ENCODE results near the gene IVNS1ABP. TPM values are rescaled to one million over a fixed set of nuclear protein-coding genes. Genes with fewer than 3 reads are reported as not detected.

The IVNS1ABP gene
- total and polyA plus RNA-seq, 10 of the 15 experiments (the other 5 are each of a cell fraction or from before 2014, with no cell fraction given): 19.2 to 154 (median 43.9) TPM

- Histone ChIP-seq H2AFZ (ENCODE audit: control insufficient read depth, low read depth, low read length) (no peak overlapping the region), H4K20me1 (ENCODE audit: control insufficient read depth, insufficient read depth) (no peaks in the 10 kb centered on the region), H3K4me2 (ENCODE audit: control insufficient read depth, insufficient read depth) (no peak overlapping the region), H3K27ac (ENCODE audit: control insufficient read depth, insufficient read depth) (no peak overlapping the region), H3K36me3 (ENCODE audit: control insufficient read depth in 2 of 2, insufficient read depth in 2 of 2, low read length in 1 of 2) (no peaks in the 10 kb centered on the region), H3K9ac (ENCODE audit: control insufficient read depth, insufficient read depth, low read length) (no peak overlapping the region), H3K4me3 (no peak overlapping the region), H3K27me3 (replicated peaks in 1 of 2; ENCODE audit: control insufficient read depth in 2 of 2, insufficient read depth in 2 of 2, low read length in 1 of 2) (no peaks in the 10 kb centered on the region), H3K79me2 (ENCODE audit: control insufficient read depth, insufficient read depth, low read length) (no peaks in the 10 kb centered on the region), H3K4me1 (ENCODE audit: control insufficient read depth, insufficient read depth, low read length) (no peaks in the 10 kb centered on the region), H3K9me3 (replicated peaks; ENCODE audit: control insufficient read depth, insufficient read depth, low read length) (no peaks in the 10 kb centered on the region)
- POLR2A ChIA-PET: interaction anchor here (0.7 kb wide), 1 partner anchor 91 kb away, joined by 3 read pairs; no protein-coding TSS in a partner anchor
- in situ Hi-C loops (cut with MboI): no loop called here
- no peak for DNase-seq (ENCODE audit: low read depth, low spot score)
- BruUV-seq (replicated peaks): no TSS peak
- no peak for FAIRE-seq
- CTCF ChIA-PET: interaction anchor here (1.4 kb wide), 1 partner anchor 396 kb away, joined by 3 read pairs; no protein-coding TSS in a partner anchor
- SMC1A ChIA-PET (ENCODE audit: uncharacterized antibody, unreplicated experiment): no interaction called here
- no peak for TF ChIP-seq TCF12 (IDR thresholded peaks at IDR 0.05; ENCODE audit: low read depth, low read length)
- TF ChIP-seq RELB (IDR thresholded peaks at IDR 0.05; ENCODE audit: low read depth): no peak
- no peak for TF ChIP-seq MXI1 (IDR thresholded peaks at IDR 0.05; ENCODE audit: low read depth, low read length)
- no peak for TF ChIP-seq BCL3 (IDR thresholded peaks at IDR 0.05; ENCODE audit: borderline replicate concordance, insufficient read depth, low read depth, low read length, poor library complexity, severe bottlenecking)
- no peak for TF ChIP-seq TAF1 (IDR thresholded peaks at IDR 0.05; ENCODE audit: borderline replicate concordance, low read depth, low read length)
- no peak for TF ChIP-seq MEF2A (IDR thresholded peaks at IDR 0.05; ENCODE audit: insufficient read depth, low read depth, low read length)
- no peak for TF ChIP-seq BCL11A (IDR thresholded peaks at IDR 0.05; ENCODE audit: low read depth, low read length)
- TF ChIP-seq PKNOX1 (IDR thresholded peaks at IDR 0.05): no peak
- no peak for TF ChIP-seq ZBTB4 (CRISPR knock-in tag; IDR thresholded peaks at IDR 0.05)
- no peak for TF ChIP-seq CBX3 (IDR thresholded peaks at IDR 0.05; ENCODE audit: borderline replicate concordance, low read depth)
- no peak for TF ChIP-seq ZNF207 (IDR thresholded peaks at IDR 0.05; ENCODE audit: borderline replicate concordance)
- no peak for TF ChIP-seq RUNX3 (IDR thresholded peaks at IDR 0.05; ENCODE audit: low read length)
- no peak for TF ChIP-seq USF2 (IDR thresholded peaks at IDR 0.05; ENCODE audit: borderline replicate concordance, low read depth, low read length)
- no peak for TF ChIP-seq EP300 (IDR thresholded peaks at IDR 0.05; ENCODE audit: borderline replicate concordance in 1 of 2, control insufficient read depth in 1 of 2, low read depth in 2 of 2, low read length in 2 of 2)
- intact Hi-C loops (cut with micrococcal nuclease; ENCODE audit: unreplicated experiment): no loop called here
- no peak for ATAC-seq
- RAD21 ChIA-PET (ENCODE audit: unreplicated experiment): no interaction called here
- WGBS (ENCODE audit: insufficient coverage, insufficient replicate concordance, low lambda C conversion rate, missing lambda C conversion rate): 50% methylated on average over 2 of the region's 2 CpGs
These were observed 32.3 kb downstream of the IVNS1ABP start for GRCh38 chr1:185284533-185285276.

Data from GM12878 (cell line).